ENCODE measurements around the gene SLC25A19.
A peak's percentile ranks its signal among the peaks of the same experiment; 100 is the strongest.
"Not testable (repeated sequence)": the region's sequence is repeated elsewhere in the genome, so short reads cannot be mapped to it uniquely, and the experiment has no call there.

Gene SLC25A19

GRCh38 chr17:75260641-75261335, 28.4 kb downstream of the SLC25A19 start:
- Histone ChIP-seq H3K27me3 (ENCODE audit: control insufficient read depth in 3 of 3, insufficient read depth in 3 of 3, low read depth in 1 of 3, low read length in 3 of 3) (no peaks in the 10 kb centered on the region), H2AK5ac (ENCODE audit: low read depth, low read length) (peak overlapping the region; percentile 64), H3K9ac (ENCODE audit: low read depth, low read length, poor library complexity) (peak overlapping the region; percentile 100), H3K4me3 (ENCODE audit: low read length in 2 of 2) (peak overlapping the region; percentile 95 to 97), H4K91ac (ENCODE audit: low read depth, low read length, poor library complexity) (no peak overlapping the region), H4K8ac (ENCODE audit: low read depth, low read length) (peak overlapping the region; percentile 97), H3K14ac (ENCODE audit: low read length) (peak overlapping the region; percentile 63), H3K23ac (ENCODE audit: low read depth, low read length, poor library complexity) (peak overlapping the region; percentile 98), H3K9me3 (replicated peaks in 1 of 2; ENCODE audit: control insufficient read depth in 2 of 2, insufficient read depth in 1 of 2, low read depth in 1 of 2, low read length in 2 of 2) (no peaks in the 10 kb centered on the region), H3K36me3 (replicated peaks in 1 of 2; ENCODE audit: control insufficient read depth in 2 of 2, insufficient read depth in 2 of 2, low read length in 2 of 2) (peaks cover 16 to 33% of the 10 kb centered on the region in 2 donors), H3K18ac (ENCODE audit: low read length) (peak overlapping the region; percentile 97), H3K4me1 (ENCODE audit: control insufficient read depth in 2 of 2, insufficient read depth in 1 of 2, low read depth in 1 of 2, low read length in 2 of 2) (peaks cover 7 to 12% of the 10 kb centered on the region in 2 donors), H2BK120ac (ENCODE audit: low read depth, low read length) (peak overlapping the region; percentile 68), H2AFZ (ENCODE audit: low read length) (peak overlapping the region; percentile 94), H3K27ac (replicated peaks; ENCODE audit: low read length) (no peak overlapping the region), H3K4ac (ENCODE audit: low read length) (peak overlapping the region; percentile 85), H2BK5ac (ENCODE audit: low read length) (peak overlapping the region; percentile 95), H2BK15ac (ENCODE audit: low read length) (peak overlapping the region; percentile 40), H2BK12ac (ENCODE audit: low read length) (no peak overlapping the region), H3K79me1 (ENCODE audit: low read depth, low read length) (peaks cover 18% of the 10 kb centered on the region), H3K4me2 (ENCODE audit: insufficient read depth, low read length, poor library complexity, severe bottlenecking) (peak overlapping the region; percentile 96)
- no peak for DNase-seq (ENCODE audit: low spot score)
- no CpG with 5 or more reads among the region's 31 CpGs for WGBS, 2 donors (ENCODE audit: extremely low coverage in 2 of 2, insufficient read length in 2 of 2, insufficient replicate concordance in 1 of 2)

DNA sequence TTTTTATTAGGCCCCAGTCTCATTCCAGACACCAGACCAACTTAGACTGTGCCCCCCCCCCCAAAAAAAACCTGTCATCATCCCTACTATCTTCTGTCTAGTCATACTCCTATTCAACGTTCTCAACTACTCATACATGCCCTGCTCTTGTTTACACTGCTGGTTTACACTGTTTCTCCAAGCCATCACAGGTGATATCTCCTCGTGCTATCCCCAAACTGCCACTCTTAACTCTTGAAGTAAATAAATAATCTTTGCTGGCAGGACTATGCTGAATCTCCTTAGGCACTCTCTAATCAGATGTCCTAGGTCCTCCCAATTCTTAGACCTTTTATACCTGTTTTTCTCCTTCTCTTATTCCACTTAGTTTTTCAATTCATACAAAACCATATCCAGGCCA, 32.0 kb downstream of the SLC25A19 start:
- not testable (repeated sequence) for H3K4ac ChIP-seq (ENCODE audit: low read length); DNase-seq (ENCODE audit: low spot score); H2AK5ac ChIP-seq (ENCODE audit: low read depth, low read length); H3K23ac ChIP-seq (ENCODE audit: low read depth, low read length, poor library complexity); H3K4me1 ChIP-seq (ENCODE audit: control insufficient read depth in 2 of 2, insufficient read depth in 1 of 2, low read depth in 1 of 2, low read length in 2 of 2); H2BK12ac ChIP-seq (ENCODE audit: low read length); H4K8ac ChIP-seq (ENCODE audit: low read depth, low read length); H2BK15ac ChIP-seq (ENCODE audit: low read length); H2AFZ ChIP-seq (ENCODE audit: low read length); H3K14ac ChIP-seq (ENCODE audit: low read length); H3K9ac ChIP-seq (ENCODE audit: low read depth, low read length, poor library complexity); H3K27me3 ChIP-seq (ENCODE audit: control insufficient read depth in 3 of 3, insufficient read depth in 3 of 3, low read depth in 1 of 3, low read length in 3 of 3); H3K18ac ChIP-seq (ENCODE audit: low read length); H2BK120ac ChIP-seq (ENCODE audit: low read depth, low read length); H2BK5ac ChIP-seq (ENCODE audit: low read length); H3K9me3 ChIP-seq (replicated peaks in 1 of 2; ENCODE audit: control insufficient read depth in 2 of 2, insufficient read depth in 1 of 2, low read depth in 1 of 2, low read length in 2 of 2); H3K4me2 ChIP-seq (ENCODE audit: insufficient read depth, low read length, poor library complexity, severe bottlenecking); H3K36me3 ChIP-seq (replicated peaks in 1 of 2; ENCODE audit: control insufficient read depth in 2 of 2, insufficient read depth in 2 of 2, low read length in 2 of 2); H3K4me3 ChIP-seq (ENCODE audit: low read length in 2 of 2); H3K27ac ChIP-seq (replicated peaks; ENCODE audit: low read length); H4K91ac ChIP-seq (ENCODE audit: low read depth, low read length, poor library complexity)
- peaks cover 16% of the 10 kb centered on the region for H3K79me1 ChIP-seq (ENCODE audit: low read depth, low read length)
- WGBS, 2 donors (ENCODE audit: extremely low coverage in 2 of 2, insufficient read length in 2 of 2, insufficient replicate concordance in 1 of 2): no CpG with 5 or more reads among the region's 2 CpGs

GRCh38 chr17:75255954-75256698, 33.1 kb downstream of the SLC25A19 start:
- not testable (repeated sequence) for H4K8ac ChIP-seq (ENCODE audit: low read depth, low read length); H2AFZ ChIP-seq (ENCODE audit: low read length); DNase-seq (ENCODE audit: low spot score); H2AK5ac ChIP-seq (ENCODE audit: low read depth, low read length); H3K27me3 ChIP-seq (ENCODE audit: control insufficient read depth in 3 of 3, insufficient read depth in 3 of 3, low read depth in 1 of 3, low read length in 3 of 3); H3K23ac ChIP-seq (ENCODE audit: low read depth, low read length, poor library complexity); H3K4me1 ChIP-seq (ENCODE audit: control insufficient read depth in 2 of 2, insufficient read depth in 1 of 2, low read depth in 1 of 2, low read length in 2 of 2); H2BK15ac ChIP-seq (ENCODE audit: low read length); H2BK5ac ChIP-seq (ENCODE audit: low read length); H3K4me3 ChIP-seq (ENCODE audit: low read length in 2 of 2); H3K9me3 ChIP-seq (replicated peaks in 1 of 2; ENCODE audit: control insufficient read depth in 2 of 2, insufficient read depth in 1 of 2, low read depth in 1 of 2, low read length in 2 of 2); H3K4me2 ChIP-seq (ENCODE audit: insufficient read depth, low read length, poor library complexity, severe bottlenecking); H3K4ac ChIP-seq (ENCODE audit: low read length); H3K9ac ChIP-seq (ENCODE audit: low read depth, low read length, poor library complexity); H3K18ac ChIP-seq (ENCODE audit: low read length); H3K27ac ChIP-seq (replicated peaks; ENCODE audit: low read length); H4K91ac ChIP-seq (ENCODE audit: low read depth, low read length, poor library complexity); H3K14ac ChIP-seq (ENCODE audit: low read length); H2BK120ac ChIP-seq (ENCODE audit: low read depth, low read length); H3K36me3 ChIP-seq (replicated peaks in 1 of 2; ENCODE audit: control insufficient read depth in 2 of 2, insufficient read depth in 2 of 2, low read length in 2 of 2); H2BK12ac ChIP-seq (ENCODE audit: low read length)
- H3K79me1 ChIP-seq (ENCODE audit: low read depth, low read length): peaks cover 13% of the 10 kb centered on the region
- WGBS, 2 donors (ENCODE audit: extremely low coverage in 2 of 2, insufficient read length in 2 of 2, insufficient replicate concordance in 1 of 2): no CpG with 5 or more reads among the region's 11 CpGs

DNA sequence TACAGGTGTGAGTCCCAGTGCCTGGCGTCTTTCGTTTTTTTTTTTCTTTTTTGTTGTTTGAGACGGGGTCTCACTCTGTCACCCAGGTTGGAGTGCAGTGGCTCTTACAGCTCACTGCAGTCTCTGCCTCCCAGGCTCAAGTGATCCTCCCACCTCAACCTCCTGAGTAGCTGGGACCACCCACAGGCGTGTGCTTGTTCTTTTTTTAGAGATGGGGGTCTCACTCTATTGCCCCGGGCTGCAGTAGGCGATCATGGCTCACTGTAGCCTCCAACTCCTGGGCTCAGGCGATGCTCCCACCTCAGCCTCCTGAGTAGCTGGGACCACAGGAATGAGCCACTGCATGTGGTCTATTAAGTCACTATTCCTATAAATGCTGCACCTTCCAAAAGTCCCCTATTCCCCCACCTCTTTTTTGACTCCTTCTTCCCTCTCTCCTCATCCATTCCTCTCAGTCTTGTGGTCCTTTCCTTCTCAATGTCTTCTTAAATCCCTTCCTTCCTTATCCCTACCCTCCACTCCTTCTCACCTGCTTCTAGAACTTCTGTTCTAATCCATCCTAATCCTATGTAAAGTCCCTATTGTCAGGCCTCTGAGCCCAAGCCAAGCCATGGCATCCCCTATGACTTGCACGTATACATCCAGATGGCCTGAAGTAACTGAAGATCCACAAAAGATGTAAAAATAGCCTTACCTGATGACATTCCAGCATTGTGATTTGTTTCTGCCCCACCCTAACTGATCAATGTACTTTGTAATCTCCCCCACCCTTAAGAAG, 37.0 kb downstream of the SLC25A19 start:
- Histone ChIP-seq H3K9me3 (replicated peaks in 1 of 2; ENCODE audit: control insufficient read depth in 2 of 2, insufficient read depth in 1 of 2, low read depth in 1 of 2, low read length in 2 of 2) (no peaks in the 10 kb centered on the region), H3K4me3 (ENCODE audit: low read length in 2 of 2) (no peak overlapping the region), H2BK120ac (ENCODE audit: low read depth, low read length) (no peak overlapping the region), H3K79me1 (ENCODE audit: low read depth, low read length) (peaks cover 2% of the 10 kb centered on the region), H2AK5ac (ENCODE audit: low read depth, low read length) (no peak overlapping the region), H4K8ac (ENCODE audit: low read depth, low read length) (no peak overlapping the region), H3K4me2 (ENCODE audit: insufficient read depth, low read length, poor library complexity, severe bottlenecking) (no peak overlapping the region), H2AFZ (ENCODE audit: low read length) (no peak overlapping the region), H2BK15ac (ENCODE audit: low read length) (no peak overlapping the region), H3K4me1 (ENCODE audit: control insufficient read depth in 2 of 2, insufficient read depth in 1 of 2, low read depth in 1 of 2, low read length in 2 of 2) (no peaks in the 10 kb centered on the region), H2BK5ac (ENCODE audit: low read length) (no peak overlapping the region), H3K4ac (ENCODE audit: low read length) (no peak overlapping the region), H3K36me3 (replicated peaks in 1 of 2; ENCODE audit: control insufficient read depth in 2 of 2, insufficient read depth in 2 of 2, low read length in 2 of 2) (no peaks in the 10 kb centered on the region), H4K91ac (ENCODE audit: low read depth, low read length, poor library complexity) (no peak overlapping the region), H3K9ac (ENCODE audit: low read depth, low read length, poor library complexity) (no peak overlapping the region), H3K23ac (ENCODE audit: low read depth, low read length, poor library complexity) (no peak overlapping the region), H2BK12ac (ENCODE audit: low read length) (no peak overlapping the region), H3K27ac (replicated peaks; ENCODE audit: low read length) (no peak overlapping the region), H3K14ac (ENCODE audit: low read length) (no peak overlapping the region), H3K27me3 (ENCODE audit: control insufficient read depth in 3 of 3, insufficient read depth in 3 of 3, low read depth in 1 of 3, low read length in 3 of 3) (no peaks in the 10 kb centered on the region), H3K18ac (ENCODE audit: low read length) (no peak overlapping the region)
- WGBS, 2 donors (ENCODE audit: extremely low coverage in 2 of 2, insufficient read length in 2 of 2, insufficient replicate concordance in 1 of 2): no CpG with 5 or more reads among the region's 8 CpGs
- no peak for DNase-seq (ENCODE audit: low spot score)
